ENCODE results near the gene KLK15. TPM values are rescaled to one million over a fixed set of nuclear protein-coding genes. Genes with fewer than 3 reads are reported as not detected.

KLK15 gene
- total and polyA plus RNA-seq, 2 of the 4 experiments (the other 2 are of a cell fraction), result not detected

- Histone ChIP-seq H3K56ac (ENCODE audit: extremely low read depth, insufficient read depth, low read length) (no peak overlapping the region), H3K4me1 (ENCODE audit: control insufficient read depth, insufficient read depth, low read length) (no peaks in the 10 kb centered on the region), H2AFZ (replicated peaks; ENCODE audit: low read length, poor library complexity) (no peak overlapping the region), H3K9me1 (ENCODE audit: insufficient read depth, low read length) (no peaks in the 10 kb centered on the region), H2BK120ac (ENCODE audit: low read depth, low read length) (no peak overlapping the region), H2BK15ac (ENCODE audit: low read depth, low read length) (no peak overlapping the region), H4K20me1 (ENCODE audit: insufficient read depth, low read length) (no peaks in the 10 kb centered on the region), H3K4me2 (ENCODE audit: low read depth, low read length) (no peak overlapping the region), H4K8ac (ENCODE audit: low read depth in 2 of 2, low read length in 2 of 2) (no peak overlapping the region), H3K27me3 (ENCODE audit: control insufficient read depth, insufficient read depth, low read length) (peaks cover 2% of the 10 kb centered on the region; the same call in 1 of the 2 replicates), H3K27ac (ENCODE audit: insufficient read depth, low read length) (no peak overlapping the region), H3K4me3 (ENCODE audit: insufficient read depth, low read depth, low read length) (no peak overlapping the region), H2BK5ac (ENCODE audit: low read depth, low read length, poor library complexity, severe bottlenecking) (no peak overlapping the region), H3K23ac (ENCODE audit: low read depth, low read length) (no peak overlapping the region), H3K79me1 (ENCODE audit: low read depth in 1 of 2, low read length in 2 of 2) (no peaks in the 10 kb centered on the region), H2BK20ac (ENCODE audit: low read depth, low read length) (no peak overlapping the region), H3K9ac (ENCODE audit: low read depth, low read length) (no peak overlapping the region), H4K5ac (ENCODE audit: low read depth, low read length) (no peak overlapping the region), H3K4ac (ENCODE audit: low read depth, low read length) (no peak overlapping the region), H3K9me3 (ENCODE audit: control insufficient read depth, insufficient read depth, low read length) (no peaks in the 10 kb centered on the region), H2AK5ac (ENCODE audit: low read depth, low read length) (no peak overlapping the region), H3K18ac (ENCODE audit: low read depth, low read length) (no peak overlapping the region), H2AK9ac (replicated peaks; ENCODE audit: low read depth, low read length, poor library complexity) (no peak overlapping the region), H4K91ac (ENCODE audit: insufficient read depth, low read depth, low read length) (no peak overlapping the region), H3K36me3 (ENCODE audit: control insufficient read depth, insufficient read depth, low read length) (no peaks in the 10 kb centered on the region), H3K14ac (replicated peaks; ENCODE audit: low read depth, low read length) (no peak overlapping the region)
- TF ChIP-seq ELK1 (IDR thresholded peaks at IDR 0.05; ENCODE audit: borderline replicate concordance, low read depth, low read length) (no peak), BHLHE40 (IDR thresholded peaks at IDR 0.05; ENCODE audit: low read depth, low read length) (no peak)
- ATAC-seq (ENCODE audit: low read depth), result no peak
- intact Hi-C loops (cut with micrococcal nuclease), result no loop called here
- no TSS peak for BruUV-seq (replicated peaks)
- in situ Hi-C loops (cut with MboI; ENCODE audit: low sequenced_read_pairs), result no loop called here
- 60% methylated on average over 1 of the region's 5 CpGs; no CpG with 5 or more reads in 1 of the 2 experiments for WGBS, 2 experiments (ENCODE audit: extremely low coverage in 2 of 2, insufficient read length in 1 of 2)
- dilution Hi-C loops (cut with HindIII; ENCODE audit: low sequenced_read_pairs, unreplicated experiment), result no loop called here
- POLR2A ChIA-PET (ENCODE audit: unreplicated experiment), result no interaction called here
- DNase-seq, result no peak
- CTCF ChIA-PET, result no interaction called here
Measured at GRCh38 chr19:50874211-50874610, 40.8 kb upstream of the KLK15 start.

Data from IMR-90 (cell line).